ENCODE data around the gene LRRC41.

The LRRC41 gene

DNA sequence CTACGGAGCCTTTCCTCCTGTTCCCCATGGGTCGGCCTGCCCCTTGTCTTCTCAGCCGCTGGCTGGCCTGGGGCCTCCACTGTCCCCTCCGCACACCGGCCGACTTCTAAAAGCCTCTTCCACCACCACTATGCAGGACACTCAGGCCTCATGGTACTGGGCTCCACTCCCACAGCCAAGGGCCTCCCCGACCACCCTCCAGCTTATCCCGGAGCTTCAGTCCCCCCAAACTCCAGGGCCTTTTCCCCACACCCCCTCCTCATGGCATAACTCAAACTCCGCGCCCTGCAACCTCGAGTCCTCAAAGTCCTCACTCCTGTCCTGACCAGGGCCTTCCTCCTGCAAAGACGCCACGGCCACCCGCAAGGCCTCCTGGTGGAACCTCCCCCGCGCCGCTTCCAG is 2.0 kb downstream of the LRRC41 start (continued):
- no peak for TF ChIP-seq ZBTB44 (tag by site-specific recombination; IDR thresholded peaks at IDR 0.05)
- no peak for TF ChIP-seq ZNF488 (tag by site-specific recombination; IDR thresholded peaks at IDR 0.05)
- TF ChIP-seq ZBTB11 (tag by site-specific recombination; conservative IDR thresholded peaks at IDR 0.05; ENCODE audit: low read depth), result 0 out of 2 replicates have a peak, but pooled peaks have one; percentile 29
- TF ChIP-seq GLIS1 (tag by site-specific recombination; IDR thresholded peaks at IDR 0.05), result peak; percentile 99
- no peak for TF ChIP-seq ZNF701 (tag by site-specific recombination; IDR thresholded peaks at IDR 0.05)
- no peak for TF ChIP-seq MEIS1 (CRISPR knock-in tag; IDR thresholded peaks at IDR 0.05; ENCODE audit: borderline replicate concordance)
- TF ChIP-seq KLF9 (tag by site-specific recombination; IDR thresholded peaks at IDR 0.05; ENCODE audit: low read depth), result no peak
- TF ChIP-seq ZSCAN30 (tag by site-specific recombination; IDR thresholded peaks at IDR 0.05), result no peak
- TF ChIP-seq, protein P1, sequence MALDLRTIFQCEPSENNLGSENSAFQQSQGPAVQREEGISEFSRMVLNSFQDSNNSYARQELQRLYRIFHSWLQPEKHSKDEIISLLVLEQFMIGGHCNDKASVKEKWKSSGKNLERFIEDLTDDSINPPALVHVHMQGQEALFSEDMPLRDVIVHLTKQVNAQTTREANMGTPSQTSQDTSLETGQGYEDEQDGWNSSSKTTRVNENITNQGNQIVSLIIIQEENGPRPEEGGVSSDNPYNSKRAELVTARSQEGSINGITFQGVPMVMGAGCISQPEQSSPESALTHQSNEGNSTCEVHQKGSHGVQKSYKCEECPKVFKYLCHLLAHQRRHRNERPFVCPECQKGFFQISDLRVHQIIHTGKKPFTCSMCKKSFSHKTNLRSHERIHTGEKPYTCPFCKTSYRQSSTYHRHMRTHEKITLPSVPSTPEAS (tag by site-specific recombination; IDR thresholded peaks at IDR 0.05), result no peak
- no peak; the same call in 1 of the 2 replicates for TF ChIP-seq ZNF2 (tag by site-specific recombination; IDR thresholded peaks at IDR 0.05)
- TF ChIP-seq EGR2 (tag by site-specific recombination; IDR thresholded peaks at IDR 0.05; ENCODE audit: low read depth), result peak; percentile 51; the same call in 1 of the 2 replicates
- TF ChIP-seq ZNF747 (tag by site-specific recombination; IDR thresholded peaks at IDR 0.05), result no peak
- TF ChIP-seq BCL11A (tag by site-specific recombination; IDR thresholded peaks at IDR 0.05; ENCODE audit: low read depth), result no peak
- no peak for TF ChIP-seq ZNF214 (tag by site-specific recombination; IDR thresholded peaks at IDR 0.05; ENCODE audit: borderline replicate concordance)
- TF ChIP-seq ZNF658 (tag by site-specific recombination; IDR thresholded peaks at IDR 0.05), result no peak
- TF ChIP-seq ZNF654 (tag by site-specific recombination; IDR thresholded peaks at IDR 0.05; ENCODE audit: low read depth), result no peak
- no peak for TF ChIP-seq ZNF561 (tag by site-specific recombination; IDR thresholded peaks at IDR 0.05; ENCODE audit: borderline replicate concordance)
- TF ChIP-seq BCL11B (tag by site-specific recombination; IDR thresholded peaks at IDR 0.05; ENCODE audit: low read depth), result no peak
- no peak for TF ChIP-seq ZNF48 (tag by site-specific recombination; IDR thresholded peaks at IDR 0.05)
- no peak for TF ChIP-seq ZBTB8A (tag by site-specific recombination; IDR thresholded peaks at IDR 0.05)
- TF ChIP-seq ZNF433 (tag by site-specific recombination; IDR thresholded peaks at IDR 0.05; ENCODE audit: low read depth), result peak; percentile 21; the same call in 1 of the 2 replicates
- peak; percentile 98; the same call in 1 of the 2 replicates for TF ChIP-seq ZNF600 (tag by site-specific recombination; IDR thresholded peaks at IDR 0.05)
- TF ChIP-seq GLIS2 (tag by site-specific recombination; IDR thresholded peaks at IDR 0.05), result no peak; the same call in 1 of the 2 replicates
- TF ChIP-seq PATZ1 (tag by site-specific recombination; IDR thresholded peaks at IDR 0.05), result no peak
- TF ChIP-seq ZNF623 (tag by site-specific recombination; IDR thresholded peaks at IDR 0.05), result peak; percentile 9
- TF ChIP-seq KLF1 (tag by site-specific recombination; IDR thresholded peaks at IDR 0.05), result peak; percentile 58; the same call in 1 of the 2 replicates
- no peak; the same call in 1 of the 2 replicates for TF ChIP-seq ZNF146 (tag by site-specific recombination; IDR thresholded peaks at IDR 0.05)
- no peak for TF ChIP-seq ZNF155 (tag by site-specific recombination; IDR thresholded peaks at IDR 0.05)
- peak; percentile 46; the same call in 1 of the 2 replicates for TF ChIP-seq ZBTB7A (tag by site-specific recombination; IDR thresholded peaks at IDR 0.05; ENCODE audit: low read depth)
- no peak for TF ChIP-seq ZNF174 (tag by site-specific recombination; IDR thresholded peaks at IDR 0.05)

Data from HEK293 (cell line).